ENCODE data around the gene BNIP5.

DNA sequence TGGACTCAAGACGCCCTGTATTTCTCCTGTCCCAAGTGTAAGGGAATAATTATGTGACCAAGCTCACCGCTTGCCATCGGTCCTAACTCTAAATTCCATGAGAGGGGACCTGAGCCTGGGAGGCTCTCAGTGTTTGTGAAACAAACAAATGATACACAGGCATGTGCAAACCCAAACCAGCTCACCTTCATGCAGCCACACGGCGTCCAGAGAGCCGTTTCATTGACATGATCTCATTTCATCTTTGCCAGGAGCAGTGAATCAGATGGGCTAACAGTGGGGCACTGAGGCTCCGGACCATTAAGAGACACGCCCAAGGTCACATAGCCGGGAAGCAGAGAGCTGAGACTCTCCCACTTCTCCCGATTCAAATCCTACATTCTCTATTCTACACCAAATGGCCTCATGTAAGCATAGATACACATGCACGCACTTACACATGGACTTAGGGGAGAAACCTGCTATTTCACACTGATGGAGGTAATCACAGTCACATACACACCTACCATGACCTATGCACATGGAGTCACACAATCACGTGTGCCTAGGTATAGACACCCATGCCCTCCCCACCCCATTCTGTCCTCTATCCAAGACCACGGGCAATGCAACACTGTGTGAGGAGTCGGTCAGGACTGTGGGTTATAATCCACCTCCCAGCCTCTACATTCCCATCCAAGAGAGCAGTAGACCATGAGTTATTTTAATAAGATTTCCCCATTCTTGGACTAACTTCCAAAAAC is 1.1 kb downstream of the BNIP5 start:
- TF ChIP-seq, protein P1, sequence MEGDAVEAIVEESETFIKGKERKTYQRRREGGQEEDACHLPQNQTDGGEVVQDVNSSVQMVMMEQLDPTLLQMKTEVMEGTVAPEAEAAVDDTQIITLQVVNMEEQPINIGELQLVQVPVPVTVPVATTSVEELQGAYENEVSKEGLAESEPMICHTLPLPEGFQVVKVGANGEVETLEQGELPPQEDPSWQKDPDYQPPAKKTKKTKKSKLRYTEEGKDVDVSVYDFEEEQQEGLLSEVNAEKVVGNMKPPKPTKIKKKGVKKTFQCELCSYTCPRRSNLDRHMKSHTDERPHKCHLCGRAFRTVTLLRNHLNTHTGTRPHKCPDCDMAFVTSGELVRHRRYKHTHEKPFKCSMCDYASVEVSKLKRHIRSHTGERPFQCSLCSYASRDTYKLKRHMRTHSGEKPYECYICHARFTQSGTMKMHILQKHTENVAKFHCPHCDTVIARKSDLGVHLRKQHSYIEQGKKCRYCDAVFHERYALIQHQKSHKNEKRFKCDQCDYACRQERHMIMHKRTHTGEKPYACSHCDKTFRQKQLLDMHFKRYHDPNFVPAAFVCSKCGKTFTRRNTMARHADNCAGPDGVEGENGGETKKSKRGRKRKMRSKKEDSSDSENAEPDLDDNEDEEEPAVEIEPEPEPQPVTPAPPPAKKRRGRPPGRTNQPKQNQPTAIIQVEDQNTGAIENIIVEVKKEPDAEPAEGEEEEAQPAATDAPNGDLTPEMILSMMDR (tag by site-specific recombination; IDR thresholded peaks at IDR 0.05): no peak
- TF ChIP-seq, protein P2, sequence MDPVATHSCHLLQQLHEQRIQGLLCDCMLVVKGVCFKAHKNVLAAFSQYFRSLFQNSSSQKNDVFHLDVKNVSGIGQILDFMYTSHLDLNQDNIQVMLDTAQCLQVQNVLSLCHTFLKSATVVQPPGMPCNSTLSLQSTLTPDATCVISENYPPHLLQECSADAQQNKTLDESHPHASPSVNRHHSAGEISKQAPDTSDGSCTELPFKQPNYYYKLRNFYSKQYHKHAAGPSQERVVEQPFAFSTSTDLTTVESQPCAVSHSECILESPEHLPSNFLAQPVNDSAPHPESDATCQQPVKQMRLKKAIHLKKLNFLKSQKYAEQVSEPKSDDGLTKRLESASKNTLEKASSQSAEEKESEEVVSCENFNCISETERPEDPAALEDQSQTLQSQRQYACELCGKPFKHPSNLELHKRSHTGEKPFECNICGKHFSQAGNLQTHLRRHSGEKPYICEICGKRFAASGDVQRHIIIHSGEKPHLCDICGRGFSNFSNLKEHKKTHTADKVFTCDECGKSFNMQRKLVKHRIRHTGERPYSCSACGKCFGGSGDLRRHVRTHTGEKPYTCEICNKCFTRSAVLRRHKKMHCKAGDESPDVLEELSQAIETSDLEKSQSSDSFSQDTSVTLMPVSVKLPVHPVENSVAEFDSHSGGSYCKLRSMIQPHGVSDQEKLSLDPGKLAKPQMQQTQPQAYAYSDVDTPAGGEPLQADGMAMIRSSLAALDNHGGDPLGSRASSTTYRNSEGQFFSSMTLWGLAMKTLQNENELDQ (tag by site-specific recombination; IDR thresholded peaks at IDR 0.05; ENCODE audit: low read depth): no peak
- TF ChIP-seq ZNF548 (tag by site-specific recombination; IDR thresholded peaks at IDR 0.05) (no peak), KLF9 (tag by site-specific recombination; IDR thresholded peaks at IDR 0.05; ENCODE audit: low read depth) (no peak), ZNF747 (tag by site-specific recombination; IDR thresholded peaks at IDR 0.05) (no peak), ZNF214 (tag by site-specific recombination; IDR thresholded peaks at IDR 0.05; ENCODE audit: borderline replicate concordance) (no peak), KLF10 (tag by site-specific recombination; IDR thresholded peaks at IDR 0.05) (no peak), ZNF24 (tag by site-specific recombination; IDR thresholded peaks at IDR 0.05) (no peak), ZNF335 (tag by site-specific recombination; conservative IDR thresholded peaks at IDR 0.05) (no peak), ZNF138 (tag by site-specific recombination; IDR thresholded peaks at IDR 0.05; ENCODE audit: borderline replicate concordance) (no peak), SCRT2 (tag by site-specific recombination; IDR thresholded peaks at IDR 0.05) (no peak), ZNF776 (tag by site-specific recombination; IDR thresholded peaks at IDR 0.05; ENCODE audit: borderline replicate concordance) (no peak)
- TF ChIP-seq, protein P3, sequence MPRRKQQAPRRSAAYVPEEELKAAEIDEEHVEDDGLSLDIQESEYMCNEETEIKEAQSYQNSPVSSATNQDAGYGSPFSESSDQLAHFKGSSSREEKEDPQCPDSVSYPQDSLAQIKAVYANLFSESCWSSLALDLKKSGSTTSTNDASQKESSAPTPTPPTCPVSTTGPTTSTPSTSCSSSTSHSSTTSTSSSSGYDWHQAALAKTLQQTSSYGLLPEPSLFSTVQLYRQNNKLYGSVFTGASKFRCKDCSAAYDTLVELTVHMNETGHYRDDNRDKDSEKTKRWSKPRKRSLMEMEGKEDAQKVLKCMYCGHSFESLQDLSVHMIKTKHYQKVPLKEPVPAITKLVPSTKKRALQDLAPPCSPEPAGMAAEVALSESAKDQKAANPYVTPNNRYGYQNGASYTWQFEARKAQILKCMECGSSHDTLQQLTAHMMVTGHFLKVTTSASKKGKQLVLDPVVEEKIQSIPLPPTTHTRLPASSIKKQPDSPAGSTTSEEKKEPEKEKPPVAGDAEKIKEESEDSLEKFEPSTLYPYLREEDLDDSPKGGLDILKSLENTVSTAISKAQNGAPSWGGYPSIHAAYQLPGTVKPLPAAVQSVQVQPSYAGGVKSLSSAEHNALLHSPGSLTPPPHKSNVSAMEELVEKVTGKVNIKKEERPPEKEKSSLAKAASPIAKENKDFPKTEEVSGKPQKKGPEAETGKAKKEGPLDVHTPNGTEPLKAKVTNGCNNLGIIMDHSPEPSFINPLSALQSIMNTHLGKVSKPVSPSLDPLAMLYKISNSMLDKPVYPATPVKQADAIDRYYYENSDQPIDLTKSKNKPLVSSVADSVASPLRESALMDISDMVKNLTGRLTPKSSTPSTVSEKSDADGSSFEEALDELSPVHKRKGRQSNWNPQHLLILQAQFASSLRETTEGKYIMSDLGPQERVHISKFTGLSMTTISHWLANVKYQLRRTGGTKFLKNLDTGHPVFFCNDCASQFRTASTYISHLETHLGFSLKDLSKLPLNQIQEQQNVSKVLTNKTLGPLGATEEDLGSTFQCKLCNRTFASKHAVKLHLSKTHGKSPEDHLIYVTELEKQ (tag by site-specific recombination; IDR thresholded peaks at IDR 0.05; ENCODE audit: borderline replicate concordance): no peak
- TF ChIP-seq, protein P4, sequence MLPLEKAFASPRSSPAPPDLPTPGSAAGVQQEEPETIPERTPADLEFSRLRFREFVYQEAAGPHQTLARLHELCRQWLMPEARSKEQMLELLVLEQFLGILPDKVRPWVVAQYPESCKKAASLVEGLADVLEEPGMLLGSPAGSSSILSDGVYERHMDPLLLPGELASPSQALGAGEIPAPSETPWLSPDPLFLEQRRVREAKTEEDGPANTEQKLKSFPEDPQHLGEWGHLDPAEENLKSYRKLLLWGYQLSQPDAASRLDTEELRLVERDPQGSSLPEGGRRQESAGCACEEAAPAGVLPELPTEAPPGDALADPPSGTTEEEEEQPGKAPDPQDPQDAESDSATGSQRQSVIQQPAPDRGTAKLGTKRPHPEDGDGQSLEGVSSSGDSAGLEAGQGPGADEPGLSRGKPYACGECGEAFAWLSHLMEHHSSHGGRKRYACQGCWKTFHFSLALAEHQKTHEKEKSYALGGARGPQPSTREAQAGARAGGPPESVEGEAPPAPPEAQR (tag by site-specific recombination; IDR thresholded peaks at IDR 0.05): no peak
